ENCODE measurements around the gene PRPF8. TPM values are rescaled to one million over a fixed set of nuclear protein-coding genes. Genes with fewer than 3 reads are reported as not detected.

PRPF8 gene
- total RNA-seq, 1 experiment from 2014 or later = 117 TPM

Small RNA genes lying within 50 kb of the gene (small RNA-seq; reads per million reads assigned to genes)
- not detected for gene RN7SL105P

Other genes starting within 250 kb of the PRPF8 start
- 82.8 and 88.5 TPM in 2 replicates for gene CRK, start 228.6 kb downstream of the PRPF8 start, total RNA-seq (2014; rRNA removed; shearing (Covaris generic))
- 50.6 and 61.0 TPM in 2 replicates for gene MYO1C, start 192.2 kb downstream of the PRPF8 start, total RNA-seq (2014; rRNA removed; shearing (Covaris generic))
- 35.3 and 46.9 TPM in 2 replicates for gene INPP5K, start 168.3 kb downstream of the PRPF8 start, total RNA-seq (2014; rRNA removed; shearing (Covaris generic))
- 37.7 and 48.3 TPM in 2 replicates for gene PITPNA, start 122.1 kb downstream of the PRPF8 start, total RNA-seq (2014; rRNA removed; shearing (Covaris generic))
- 3.5 and 3.9 TPM in 2 replicates for gene SLC43A2, start 56.0 kb downstream of the PRPF8 start, total RNA-seq (2014; rRNA removed; shearing (Covaris generic))
- 1.5 and 2.5 TPM in 2 replicates for gene SCARF1, start 39.1 kb downstream of the PRPF8 start, total RNA-seq (2014; rRNA removed; shearing (Covaris generic))
- gene RILP, start 35.0 kb downstream of the PRPF8 start, total RNA-seq (2014; rRNA removed; shearing (Covaris generic)) = 8.0 and 8.9 TPM in 2 replicates
- gene TLCD2, start 25.5 kb upstream of the PRPF8 start, total RNA-seq (2014; rRNA removed; shearing (Covaris generic)) = 0.37 and 0.64 TPM in 2 replicates
- gene WDR81, start 39.8 kb upstream of the PRPF8 start, total RNA-seq (2014; rRNA removed; shearing (Covaris generic)) = 8.3 and 9.9 TPM in 2 replicates
- 2.0 and 2.9 TPM in 2 replicates for gene SERPINF2, start 58.0 kb upstream of the PRPF8 start, total RNA-seq (2014; rRNA removed; shearing (Covaris generic))
- 2.0 and 2.6 TPM in 2 replicates for gene SERPINF1, start 77.2 kb upstream of the PRPF8 start, total RNA-seq (2014; rRNA removed; shearing (Covaris generic))
- gene SMYD4, start 145.0 kb upstream of the PRPF8 start, total RNA-seq (2014; rRNA removed; shearing (Covaris generic)) = 10.7 and 13.0 TPM in 2 replicates
- 30.1 and 59.9 TPM in 2 replicates for gene RPA1, start 145.1 kb upstream of the PRPF8 start, total RNA-seq (2014; rRNA removed; shearing (Covaris generic))